Central memory CD8-positive, alpha-beta T cell (primary cell): ENCODE results near the gene CD300LG.

Experiments
- ATAC-seq: fragments of 150-1000 bp; cut with Tn5 transposase; replicated peaks from 2 replicates; pipeline ENCODE4 v1.10.0; 2022; ENCODE audit warnings: mild to moderate bottlenecking, moderate FRiP score, moderate number of reproducible peaks; ENCODE audit not compliant: poor library complexity, severe bottlenecking; ENCODE audit errors: extremely low read depth
- DNase-seq, 2 donors: peaks; one replicate each; pipeline ENCODE4 v3.0.0; 2021; ENCODE audit warnings: low spot score in 2 of 2
- H3K27ac Mint-ChIP-seq: one replicate; pipeline ENCODE4 v1.8.0; 2022; ENCODE audit warnings: low read depth, mild to moderate bottlenecking, moderate library complexity, mixed read lengths
- H3K27me3 Mint-ChIP-seq: one replicate; pipeline ENCODE4 v1.8.0; 2022; ENCODE audit warnings: mixed read lengths
- H3K36me3 Mint-ChIP-seq: one replicate; pipeline ENCODE4 v1.8.0; 2022; ENCODE audit warnings: mild to moderate bottlenecking, moderate library complexity, mixed read lengths; ENCODE audit not compliant: insufficient read depth
- H3K4me1 Mint-ChIP-seq: one replicate; pipeline ENCODE4 v1.8.0; 2022; ENCODE audit warnings: mixed read lengths
- H3K4me3 Mint-ChIP-seq: one replicate; pipeline ENCODE4 v1.8.0; 2022; ENCODE audit warnings: mild to moderate bottlenecking, moderate library complexity, mixed read lengths
- H3K9me3 Mint-ChIP-seq: one replicate; pipeline ENCODE4 v1.8.0; 2022; ENCODE audit warnings: mixed read lengths

CD300LG gene

DNA sequence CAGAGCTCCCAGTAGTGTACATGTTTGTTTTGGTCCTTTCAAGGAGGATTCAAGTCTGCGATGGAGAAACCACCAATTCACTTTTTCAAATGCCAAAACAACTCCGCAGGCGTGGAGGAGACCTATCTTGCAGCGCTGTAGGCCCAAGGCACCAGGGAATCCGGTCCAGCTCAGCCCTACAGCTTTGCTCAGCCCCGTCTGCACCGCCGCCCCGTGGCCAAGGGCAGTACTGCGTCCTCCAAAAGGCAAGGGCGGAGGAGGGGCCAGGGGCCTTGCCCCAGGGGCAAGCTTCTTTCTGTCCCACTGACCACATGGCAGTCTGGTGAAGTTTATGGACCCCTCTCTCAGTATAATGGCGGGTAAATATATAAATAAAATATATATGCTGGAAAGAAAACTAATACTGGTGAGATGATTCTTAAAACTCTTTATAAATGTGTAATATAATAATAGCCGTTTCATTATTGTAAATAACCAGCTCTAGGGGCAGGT is 709 bp upstream of the CD300LG start:
- Mint-ChIP-seq H3K27me3 (peaks cover 47% of the 10 kb centered on the region), H3K36me3 (no peaks in the 10 kb centered on the region), H3K4me3 (no peak overlapping the region), H3K9me3 (peaks cover 5% of the 10 kb centered on the region), H3K27ac (no peak overlapping the region), H3K4me1 (no peaks in the 10 kb centered on the region)
- DNase-seq: peak; percentile 56 to 73
- peak; percentile 88 for ATAC-seq

DNA sequence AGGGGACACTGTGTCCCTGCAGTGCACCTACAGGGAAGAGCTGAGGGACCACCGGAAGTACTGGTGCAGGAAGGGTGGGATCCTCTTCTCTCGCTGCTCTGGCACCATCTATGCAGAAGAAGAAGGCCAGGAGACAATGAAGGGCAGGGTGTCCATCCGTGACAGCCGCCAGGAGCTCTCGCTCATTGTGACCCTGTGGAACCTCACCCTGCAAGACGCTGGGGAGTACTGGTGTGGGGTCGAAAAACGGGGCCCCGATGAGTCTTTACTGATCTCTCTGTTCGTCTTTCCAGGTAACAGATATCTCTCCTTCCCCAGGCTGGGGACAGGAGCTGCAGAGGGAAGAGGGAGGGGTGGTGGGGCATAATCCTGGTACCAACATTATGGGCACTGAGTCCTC is 1.6 kb downstream of the CD300LG start:
- ATAC-seq: no peak
- peaks cover 66% of the 10 kb centered on the region for H3K27me3 Mint-ChIP-seq
- H3K9me3 Mint-ChIP-seq: no peaks in the 10 kb centered on the region

DNA sequence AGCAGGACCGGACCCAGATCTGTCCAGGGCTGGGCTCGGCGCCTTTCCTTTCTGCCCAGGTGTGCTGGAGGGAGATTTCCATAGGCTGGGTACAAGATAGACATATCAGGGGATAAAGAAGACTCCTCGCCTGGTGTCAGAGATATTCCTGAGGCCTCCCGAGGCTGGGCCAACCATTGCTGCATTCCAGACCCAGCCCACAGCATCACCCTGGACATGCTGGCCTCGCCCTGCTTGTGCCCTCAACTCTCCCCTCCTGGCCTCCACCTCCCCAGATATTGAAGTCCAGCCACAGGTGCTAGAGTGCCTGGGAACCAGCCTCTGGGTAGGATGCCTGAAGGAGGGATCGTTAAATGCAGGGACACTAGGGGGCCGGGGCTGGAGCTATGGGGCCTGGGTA is 2.1 kb downstream of the CD300LG start:
- no peaks in the 10 kb centered on the region for H3K36me3 Mint-ChIP-seq
- H3K9me3 Mint-ChIP-seq: no peaks in the 10 kb centered on the region
- ATAC-seq (no peak), DNase-seq (no peak)
- peaks cover 72% of the 10 kb centered on the region for H3K27me3 Mint-ChIP-seq
- no peak overlapping the region for H3K4me3 Mint-ChIP-seq
- H3K4me1 Mint-ChIP-seq: no peaks in the 10 kb centered on the region
- no peak overlapping the region for H3K27ac Mint-ChIP-seq

More for the DNA sequence above, 1.6 kb downstream of the CD300LG start:
- Mint-ChIP-seq H3K4me1 (no peaks in the 10 kb centered on the region), H3K4me3 (no peak overlapping the region), H3K36me3 (no peaks in the 10 kb centered on the region), H3K27ac (no peak overlapping the region)
- DNase-seq: no peak

GRCh38 chr17:43852571-43852970 is 5.6 kb downstream of the CD300LG start:
- Mint-ChIP-seq H3K27ac (no peak overlapping the region), H3K36me3 (peaks cover 2% of the 10 kb centered on the region), H3K9me3 (no peaks in the 10 kb centered on the region), H3K4me1 (no peaks in the 10 kb centered on the region), H3K27me3 (peaks cover 88% of the 10 kb centered on the region), H3K4me3 (no peak overlapping the region)
- ATAC-seq (no peak), DNase-seq (no peak)

- DNase-seq (no peak), ATAC-seq (no peak)
- Mint-ChIP-seq H3K4me1 (no peaks in the 10 kb centered on the region), H3K27ac (no peak overlapping the region), H3K4me3 (no peak overlapping the region), H3K27me3 (peaks cover 88% of the 10 kb centered on the region), H3K9me3 (no peaks in the 10 kb centered on the region), H3K36me3 (peaks cover 2% of the 10 kb centered on the region)
These were observed 6.6 kb downstream of the CD300LG start for GRCh38 chr17:43853546-43853945.

DNA sequence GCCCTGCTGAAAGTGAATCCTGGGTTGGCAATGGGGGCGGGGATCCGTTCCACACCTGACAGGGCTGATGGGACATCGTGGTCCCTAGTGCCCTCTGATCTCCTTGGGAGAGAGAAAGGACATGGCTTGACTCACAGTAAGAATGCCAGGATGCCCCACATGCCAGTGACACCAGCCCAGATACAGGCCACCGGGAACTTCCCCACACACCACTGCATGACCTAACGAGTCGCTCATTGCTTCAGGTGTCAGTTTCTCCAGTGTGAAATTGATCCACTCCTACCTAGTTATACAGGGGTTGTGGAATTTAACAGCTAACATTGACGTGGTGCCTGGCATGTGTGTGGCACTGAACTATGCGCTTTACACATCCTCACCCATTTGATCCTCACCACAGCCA is 7.5 kb downstream of the CD300LG start:
- no peak for DNase-seq
- no peak overlapping the region for H3K4me3 Mint-ChIP-seq
- no peaks in the 10 kb centered on the region for H3K4me1 Mint-ChIP-seq
- H3K27ac Mint-ChIP-seq: no peak overlapping the region
- peaks cover 80% of the 10 kb centered on the region for H3K27me3 Mint-ChIP-seq
- no peak for ATAC-seq
- H3K36me3 Mint-ChIP-seq: peaks cover 2% of the 10 kb centered on the region
- H3K9me3 Mint-ChIP-seq: no peaks in the 10 kb centered on the region

- no peaks in the 10 kb centered on the region for H3K4me1 Mint-ChIP-seq
- no peaks in the 10 kb centered on the region for H3K9me3 Mint-ChIP-seq
- ATAC-seq (no peak), DNase-seq (no peak)
- no peak overlapping the region for H3K27ac Mint-ChIP-seq
- H3K36me3 Mint-ChIP-seq: peaks cover 2% of the 10 kb centered on the region
- peaks cover 80% of the 10 kb centered on the region for H3K27me3 Mint-ChIP-seq
- no peak overlapping the region for H3K4me3 Mint-ChIP-seq
These were observed 8.1 kb downstream of the CD300LG start for GRCh38 chr17:43855061-43855460.

GRCh38 chr17:43856141-43856540 is 9.2 kb downstream of the CD300LG start:
- H3K4me1 Mint-ChIP-seq: no peaks in the 10 kb centered on the region
- H3K36me3 Mint-ChIP-seq: peaks cover 2% of the 10 kb centered on the region
- H3K4me3 Mint-ChIP-seq: no peak overlapping the region
- no peaks in the 10 kb centered on the region for H3K9me3 Mint-ChIP-seq
- ATAC-seq: no peak
- H3K27ac Mint-ChIP-seq: no peak overlapping the region
- peaks cover 75% of the 10 kb centered on the region for H3K27me3 Mint-ChIP-seq
- no peak for DNase-seq

- Mint-ChIP-seq H3K27ac (no peak overlapping the region), H3K9me3 (no peaks in the 10 kb centered on the region), H3K27me3 (peaks cover 66% of the 10 kb centered on the region), H3K36me3 (peaks cover 2% of the 10 kb centered on the region), H3K4me3 (no peak overlapping the region), H3K4me1 (no peaks in the 10 kb centered on the region)
- DNase-seq: no peak
- ATAC-seq: no peak
These were observed 10.2 kb downstream of the CD300LG start for GRCh38 chr17:43857141-43857540.

GRCh38 chr17:43857957-43858600 is 11.1 kb downstream of the CD300LG start:
- Mint-ChIP-seq H3K4me1 (no peaks in the 10 kb centered on the region), H3K36me3 (peaks cover 3% of the 10 kb centered on the region), H3K9me3 (no peaks in the 10 kb centered on the region), H3K27me3 (peaks cover 67% of the 10 kb centered on the region), H3K27ac (no peak overlapping the region), H3K4me3 (no peak overlapping the region)
- ATAC-seq (no peak), DNase-seq (no peak)

DNA sequence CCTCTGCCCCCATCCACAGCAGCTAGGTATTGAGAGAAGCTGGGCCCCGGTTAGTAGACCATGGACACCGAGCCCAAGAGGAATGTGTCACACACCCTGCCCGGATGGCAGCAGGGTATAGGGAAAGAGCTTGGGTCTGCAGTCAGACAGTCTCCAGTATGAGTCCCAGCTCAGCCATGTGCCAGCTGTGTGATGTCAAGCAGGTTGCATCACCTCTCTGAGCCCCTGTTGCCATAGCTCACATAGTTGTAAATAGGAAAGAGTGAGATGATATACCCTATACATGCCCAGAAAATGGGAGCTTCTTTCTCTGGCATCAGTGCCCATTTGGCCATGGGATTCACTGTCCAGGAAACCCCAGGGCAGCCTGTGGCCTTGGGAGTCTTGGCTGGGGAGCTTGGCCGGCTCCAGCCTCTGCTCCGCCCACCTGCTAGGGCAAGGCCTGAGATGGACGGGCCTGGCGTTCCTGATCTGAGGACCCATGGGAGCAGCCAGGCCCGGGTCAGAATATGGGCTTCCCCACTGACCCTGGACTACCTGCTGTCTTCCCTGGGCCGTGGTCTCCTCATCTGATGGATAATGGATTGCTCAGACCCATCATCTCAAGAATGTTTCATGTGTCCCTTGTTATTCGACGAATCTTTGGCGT is 13.2 kb downstream of the CD300LG start:
- Mint-ChIP-seq H3K36me3 (peaks cover 3% of the 10 kb centered on the region), H3K4me3 (no peak overlapping the region), H3K9me3 (no peaks in the 10 kb centered on the region), H3K27ac (no peak overlapping the region), H3K4me1 (no peaks in the 10 kb centered on the region), H3K27me3 (peaks cover 48% of the 10 kb centered on the region)
- DNase-seq: no peak
- no peak for ATAC-seq

DNA sequence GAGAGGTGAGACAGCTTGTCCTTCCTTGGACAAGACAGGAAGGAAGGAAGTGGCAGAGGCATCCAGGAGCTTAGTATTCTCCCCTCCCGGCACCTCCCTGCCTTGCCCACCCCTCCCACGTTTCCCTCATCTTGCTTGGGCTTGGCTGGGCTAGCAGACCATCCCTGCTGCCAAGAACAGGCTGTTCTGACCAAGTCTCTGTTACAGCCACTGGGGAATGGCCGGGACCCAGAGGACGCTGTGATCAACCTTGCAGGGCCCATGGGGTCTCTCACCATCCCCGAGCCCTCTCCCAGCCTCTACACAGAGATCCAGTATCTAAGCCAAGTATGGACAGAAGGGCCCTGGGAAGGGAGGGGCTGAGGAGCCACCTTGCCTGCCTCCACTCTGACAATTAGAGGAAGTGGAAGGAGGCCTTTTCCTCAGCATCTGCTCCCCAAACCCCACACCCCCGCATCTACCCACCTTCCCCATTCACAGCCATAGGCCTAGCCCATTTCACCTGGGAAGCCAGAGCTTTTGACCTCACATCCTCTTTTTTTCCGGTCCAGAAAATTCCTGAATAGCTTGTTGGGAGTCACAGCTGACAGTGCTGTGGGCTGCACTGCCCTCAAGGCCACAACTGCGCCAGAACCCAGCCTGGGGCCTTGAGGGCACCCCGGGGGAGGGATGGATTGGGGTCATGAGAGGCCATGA is 14.1 kb downstream of the CD300LG start:
- no peak overlapping the region for H3K27ac Mint-ChIP-seq
- no peaks in the 10 kb centered on the region for H3K9me3 Mint-ChIP-seq
- ATAC-seq (no peak), DNase-seq (no peak)
- H3K4me3 Mint-ChIP-seq: no peak overlapping the region
- H3K36me3 Mint-ChIP-seq: peaks cover 1% of the 10 kb centered on the region
- H3K27me3 Mint-ChIP-seq: peaks cover 45% of the 10 kb centered on the region
- no peaks in the 10 kb centered on the region for H3K4me1 Mint-ChIP-seq

DNA sequence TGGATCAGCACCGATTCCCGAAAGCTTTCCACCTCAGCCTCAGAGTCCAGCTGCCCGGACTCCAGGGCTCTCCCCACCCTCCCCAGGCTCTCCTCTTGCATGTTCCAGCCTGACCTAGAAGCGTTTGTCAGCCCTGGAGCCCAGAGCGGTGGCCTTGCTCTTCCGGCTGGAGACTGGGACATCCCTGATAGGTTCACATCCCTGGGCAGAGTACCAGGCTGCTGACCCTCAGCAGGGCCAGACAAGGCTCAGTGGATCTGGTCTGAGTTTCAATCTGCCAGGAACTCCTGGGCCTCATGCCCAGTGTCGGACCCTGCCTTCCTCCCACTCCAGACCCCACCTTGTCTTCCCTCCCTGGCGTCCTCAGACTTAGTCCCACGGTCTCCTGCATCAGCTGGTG is 15.0 kb downstream of the CD300LG start:
- Mint-ChIP-seq H3K36me3 (peaks cover 1% of the 10 kb centered on the region), H3K4me3 (no peak overlapping the region), H3K27me3 (peaks cover 43% of the 10 kb centered on the region), H3K9me3 (no peaks in the 10 kb centered on the region), H3K4me1 (no peaks in the 10 kb centered on the region), H3K27ac (no peak overlapping the region)
- DNase-seq (no peak), ATAC-seq (no peak)
